ENCODE measurements around the gene PRTG. TPM values are rescaled to one million over a fixed set of nuclear protein-coding genes. Genes with fewer than 3 reads are reported as not detected.

The PRTG gene
- total and polyA plus RNA-seq, 2 donors (not counting 3 experiments of a cell fraction or from before 2014, with no cell fraction given), result 3.4 to 12.4 TPM

DNA sequence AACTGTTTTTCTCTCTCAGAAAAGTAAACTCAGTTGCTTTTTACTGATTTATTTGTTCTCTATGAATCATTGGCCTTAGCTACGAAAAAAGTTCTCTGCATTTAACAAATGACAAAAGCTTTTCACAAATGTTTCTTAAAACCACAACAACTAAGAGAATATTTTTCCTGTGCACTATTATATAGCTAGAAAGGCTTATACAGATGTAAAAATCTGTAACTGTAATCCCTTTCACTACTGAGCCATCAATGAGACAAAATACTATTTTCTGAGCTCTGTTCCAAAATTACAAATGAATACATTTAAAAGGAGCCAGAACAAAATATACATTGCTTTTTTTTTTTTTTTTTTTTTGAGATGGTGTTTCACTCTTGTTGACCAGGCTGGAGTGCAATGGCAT, 109.2 kb downstream of the PRTG start:
- Histone ChIP-seq H3K4me3 (replicated peaks in 1 of 3; ENCODE audit: insufficient read depth in 1 of 3, low read depth in 1 of 3, low read length in 3 of 3) (no peak overlapping the region), H4K20me1 (replicated peaks; ENCODE audit: control insufficient read depth, extremely low read depth, insufficient read depth, low read length) (no peaks in the 10 kb centered on the region), H3K9ac (replicated peaks; ENCODE audit: extremely low read depth, insufficient read depth, low read length) (no peak overlapping the region), H3K4me1 (ENCODE audit: control insufficient read depth, extremely low read depth, insufficient read depth, low read length) (no peaks in the 10 kb centered on the region), H3K79me2 (ENCODE audit: control insufficient read depth, insufficient read depth, low read length) (no peaks in the 10 kb centered on the region), H3K27ac (ENCODE audit: insufficient read depth, low read depth, low read length) (no peak overlapping the region), H3K27me3 (ENCODE audit: control insufficient read depth in 2 of 2, insufficient read depth in 2 of 2, low read length in 2 of 2) (no peaks in the 10 kb centered on the region), H3K9me3 (replicated peaks; ENCODE audit: control insufficient read depth, insufficient read depth, low read length) (no peaks in the 10 kb centered on the region), H3K9me1 (replicated peaks; ENCODE audit: control insufficient read depth, extremely low read depth, insufficient read depth, low read length) (no peaks in the 10 kb centered on the region), H3K36me3 (ENCODE audit: control insufficient read depth in 2 of 2, extremely low read depth in 1 of 2, insufficient read depth in 2 of 2, low read length in 2 of 2) (peaks cover 0 to 2% of the 10 kb centered on the region in 2 experiments), H2AFZ (ENCODE audit: low read depth, low read length) (no peak overlapping the region), H3K4me2 (ENCODE audit: insufficient read depth, low read length) (no peak overlapping the region)
- FAIRE-seq (no peak), DNase-seq (ENCODE audit: low read depth, low spot score) (no peak)
- ChIA-PET POLR2A (interaction anchor here (0.6 kb wide), 1 partner anchor 19 kb away, joined by 3 read pairs; no protein-coding TSS in a partner anchor), CTCF (interaction anchor here (0.6 to 1.8 kb wide), 4 partner anchors 14 to 162 kb away, joined by 3 to 4 read pairs (median 4); no protein-coding TSS in a partner anchor)
- TF ChIP-seq POLR2A (IDR thresholded peaks at IDR 0.05; ENCODE audit: low read depth, low read length), result no peak
- TF ChIP-seq POLR2AphosphoS5 (IDR thresholded peaks at IDR 0.05; ENCODE audit: insufficient read depth, low read depth, low read length), result no peak
- TF ChIP-seq FOS (IDR thresholded peaks at IDR 0.05; ENCODE audit: borderline replicate concordance, insufficient read depth, low read length), result no peak
- TF ChIP-seq, protein P1, sequence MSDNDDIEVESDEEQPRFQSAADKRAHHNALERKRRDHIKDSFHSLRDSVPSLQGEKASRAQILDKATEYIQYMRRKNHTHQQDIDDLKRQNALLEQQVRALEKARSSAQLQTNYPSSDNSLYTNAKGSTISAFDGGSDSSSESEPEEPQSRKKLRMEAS (IDR thresholded peaks at IDR 0.05; ENCODE audit: insufficient read depth, insufficient read length), result no peak
- intact Hi-C loops (cut with micrococcal nuclease) (no loop called here), dilution Hi-C loops (cut with MboI; ENCODE audit: extremely low pct_ligation_motif_present, low sequenced_read_pairs) (no loop called here)
- no TSS peak for BruUV-seq (replicated peaks)

DNA sequence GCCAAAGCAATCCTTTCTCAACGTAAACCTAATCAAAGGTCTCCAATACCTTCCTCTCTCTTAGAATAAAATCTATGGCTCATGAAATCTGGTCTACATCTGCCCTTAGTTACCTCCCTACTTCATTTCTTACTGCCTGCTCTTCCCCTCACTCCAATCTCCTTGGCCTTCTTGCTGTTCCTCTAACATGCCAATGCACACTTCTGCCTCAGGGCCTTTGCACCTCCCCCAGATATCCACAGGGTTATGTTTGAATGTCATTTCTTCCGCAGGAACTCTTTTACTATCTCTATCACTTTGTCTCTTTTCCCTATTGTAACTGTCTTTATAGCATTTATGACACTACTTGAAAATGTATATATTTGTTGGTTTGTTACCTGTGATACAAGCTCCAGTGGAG, 110.5 kb downstream of the PRTG start:
- no peaks in the 10 kb centered on the region for H3K9me3 ChIP-seq (replicated peaks; ENCODE audit: control insufficient read depth, insufficient read depth, low read length)
- POLR2A ChIA-PET, result no interaction called here
- TF ChIP-seq POLR2A (IDR thresholded peaks at IDR 0.05; ENCODE audit: low read depth, low read length) (no peak), JUN (IDR thresholded peaks at IDR 0.05; ENCODE audit: borderline replicate concordance, insufficient read depth, insufficient read length, low read depth) (no peak), POLR2AphosphoS5 (IDR thresholded peaks at IDR 0.05; ENCODE audit: insufficient read depth, low read depth, low read length) (no peak), EZH2 (IDR thresholded peaks at IDR 0.05; ENCODE audit: borderline replicate concordance, low read depth, low read length, severe bottlenecking) (no peak)
- TF ChIP-seq, protein P2, sequence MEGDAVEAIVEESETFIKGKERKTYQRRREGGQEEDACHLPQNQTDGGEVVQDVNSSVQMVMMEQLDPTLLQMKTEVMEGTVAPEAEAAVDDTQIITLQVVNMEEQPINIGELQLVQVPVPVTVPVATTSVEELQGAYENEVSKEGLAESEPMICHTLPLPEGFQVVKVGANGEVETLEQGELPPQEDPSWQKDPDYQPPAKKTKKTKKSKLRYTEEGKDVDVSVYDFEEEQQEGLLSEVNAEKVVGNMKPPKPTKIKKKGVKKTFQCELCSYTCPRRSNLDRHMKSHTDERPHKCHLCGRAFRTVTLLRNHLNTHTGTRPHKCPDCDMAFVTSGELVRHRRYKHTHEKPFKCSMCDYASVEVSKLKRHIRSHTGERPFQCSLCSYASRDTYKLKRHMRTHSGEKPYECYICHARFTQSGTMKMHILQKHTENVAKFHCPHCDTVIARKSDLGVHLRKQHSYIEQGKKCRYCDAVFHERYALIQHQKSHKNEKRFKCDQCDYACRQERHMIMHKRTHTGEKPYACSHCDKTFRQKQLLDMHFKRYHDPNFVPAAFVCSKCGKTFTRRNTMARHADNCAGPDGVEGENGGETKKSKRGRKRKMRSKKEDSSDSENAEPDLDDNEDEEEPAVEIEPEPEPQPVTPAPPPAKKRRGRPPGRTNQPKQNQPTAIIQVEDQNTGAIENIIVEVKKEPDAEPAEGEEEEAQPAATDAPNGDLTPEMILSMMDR (IDR thresholded peaks at IDR 0.05; ENCODE audit: extremely low read depth in 1 of 2, insufficient read depth in 1 of 2, low read depth in 1 of 2, low read length in 2 of 2), result no peak
- H3K27me3 ChIP-seq (ENCODE audit: control insufficient read depth in 2 of 2, insufficient read depth in 2 of 2, low read length in 2 of 2), result no peaks in the 10 kb centered on the region
- dilution Hi-C loops (cut with MboI; ENCODE audit: extremely low pct_ligation_motif_present, low sequenced_read_pairs), result no loop called here
- H3K36me3 ChIP-seq (ENCODE audit: control insufficient read depth in 2 of 2, extremely low read depth in 1 of 2, insufficient read depth in 2 of 2, low read length in 2 of 2), result peaks cover 0 to 1% of the 10 kb centered on the region in 2 experiments
- H3K79me2 ChIP-seq (ENCODE audit: control insufficient read depth, insufficient read depth, low read length), result no peaks in the 10 kb centered on the region
- no peaks in the 10 kb centered on the region for H3K9me1 ChIP-seq (replicated peaks; ENCODE audit: control insufficient read depth, extremely low read depth, insufficient read depth, low read length)
- H3K4me3 ChIP-seq (replicated peaks in 1 of 3; ENCODE audit: insufficient read depth in 1 of 3, low read depth in 1 of 3, low read length in 3 of 3), result no peak overlapping the region
- DNase-seq (ENCODE audit: low read depth, low spot score) (no peak), FAIRE-seq (no peak)
- BruUV-seq (replicated peaks), result no TSS peak
- no peak overlapping the region for H3K27ac ChIP-seq (ENCODE audit: insufficient read depth, low read depth, low read length)
- no peak overlapping the region for H3K9ac ChIP-seq (replicated peaks; ENCODE audit: extremely low read depth, insufficient read depth, low read length)
- H3K4me1 ChIP-seq (ENCODE audit: control insufficient read depth, extremely low read depth, insufficient read depth, low read length), result peaks cover 6% of the 10 kb centered on the region
- intact Hi-C loops (cut with micrococcal nuclease), result no loop called here
- no peak overlapping the region for H2AFZ ChIP-seq (ENCODE audit: low read depth, low read length)
- no peak overlapping the region for H3K4me2 ChIP-seq (ENCODE audit: insufficient read depth, low read length)
- no peaks in the 10 kb centered on the region for H4K20me1 ChIP-seq (replicated peaks; ENCODE audit: control insufficient read depth, extremely low read depth, insufficient read depth, low read length)
- CTCF ChIA-PET, result interaction anchor here (3.6 kb wide), 1 partner anchor 9 kb away, joined by 11 read pairs; no protein-coding TSS in a partner anchor

Measured in endothelial cell of umbilical vein (primary cell).